Stimulated activated CD4-positive, alpha-beta T cell treated with anti-CD3 and anti-CD28 coated beads, Interleukin-15, amount 100 ng/mL, for 24 hours (primary cell): ENCODE results near the gene NFATC2.

Experiments used
- DNase-seq: peaks from one replicate; pipeline ENCODE4 v3.0.0-alpha.2; 2020

The NFATC2 gene

DNA sequence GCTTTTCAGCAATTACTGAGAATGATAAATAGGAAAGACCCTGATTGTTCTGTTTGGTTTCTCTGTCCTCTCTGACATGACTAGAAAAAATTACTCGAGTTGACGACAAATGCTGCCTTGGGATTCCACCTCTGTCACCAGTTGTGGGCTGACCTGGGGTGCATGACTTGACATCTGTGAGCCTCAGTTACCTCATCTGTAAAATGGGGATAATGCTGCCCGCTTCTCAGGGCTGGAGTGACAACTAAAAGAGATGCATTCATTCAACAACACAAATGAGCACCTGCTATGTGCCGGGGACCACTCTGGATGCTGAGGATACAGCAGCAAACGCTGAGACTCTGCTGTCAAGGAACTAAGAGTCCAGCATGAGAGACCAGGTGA is 94.8 kb downstream of the NFATC2 start:
- no peak for DNase-seq

DNA sequence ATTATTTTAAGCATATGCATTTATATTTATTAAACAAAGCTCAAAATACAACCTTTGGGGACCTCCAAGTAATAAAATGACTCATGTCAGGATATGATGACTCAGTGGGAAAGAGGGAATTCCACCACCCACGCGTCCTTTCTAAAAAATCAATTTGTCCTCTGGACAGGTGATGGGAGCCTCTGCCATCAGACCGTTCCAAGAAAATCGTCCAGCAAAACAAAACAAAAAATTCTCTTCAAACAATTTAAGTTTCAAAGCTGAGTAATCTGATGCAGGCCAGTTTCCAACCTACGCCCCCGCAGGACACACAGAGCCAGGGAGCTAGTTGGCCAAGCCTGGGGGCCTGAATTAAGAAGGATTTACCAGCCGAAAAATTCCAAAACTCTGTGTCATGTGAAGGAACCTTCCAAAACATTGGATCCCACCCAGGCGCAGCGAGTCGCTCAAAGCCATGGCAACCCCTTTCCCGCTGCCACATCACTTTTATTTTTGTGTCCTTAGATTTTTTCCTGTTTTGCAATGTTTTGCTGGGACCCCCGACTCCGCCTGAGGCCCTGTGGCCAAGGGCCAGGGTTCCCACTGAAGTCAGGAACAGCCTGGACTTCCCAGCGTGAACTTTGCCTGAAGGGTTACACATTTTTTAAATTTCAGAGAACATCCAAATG is 95.3 kb downstream of the NFATC2 start:
- no peak for DNase-seq

DNA sequence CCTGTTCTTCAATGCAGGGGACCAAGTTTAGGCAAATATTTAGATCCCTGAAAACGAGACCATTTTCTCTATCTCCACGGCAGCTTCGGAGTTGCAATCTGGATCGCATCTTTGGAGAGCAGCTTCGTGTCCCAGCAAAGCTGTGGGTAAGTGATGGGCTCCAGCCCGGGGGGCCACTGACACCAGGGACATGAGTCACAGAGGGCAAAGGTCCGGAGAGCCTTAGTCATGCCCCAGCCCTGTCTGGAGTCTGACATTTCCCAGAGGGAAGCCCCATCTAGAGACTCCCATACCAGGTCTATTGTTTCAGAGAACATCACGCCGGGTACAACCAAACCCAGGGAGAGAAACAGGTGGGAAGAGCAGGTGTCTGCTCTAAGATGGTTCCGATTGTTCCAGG is 95.9 kb downstream of the NFATC2 start:
- DNase-seq: no peak

DNA sequence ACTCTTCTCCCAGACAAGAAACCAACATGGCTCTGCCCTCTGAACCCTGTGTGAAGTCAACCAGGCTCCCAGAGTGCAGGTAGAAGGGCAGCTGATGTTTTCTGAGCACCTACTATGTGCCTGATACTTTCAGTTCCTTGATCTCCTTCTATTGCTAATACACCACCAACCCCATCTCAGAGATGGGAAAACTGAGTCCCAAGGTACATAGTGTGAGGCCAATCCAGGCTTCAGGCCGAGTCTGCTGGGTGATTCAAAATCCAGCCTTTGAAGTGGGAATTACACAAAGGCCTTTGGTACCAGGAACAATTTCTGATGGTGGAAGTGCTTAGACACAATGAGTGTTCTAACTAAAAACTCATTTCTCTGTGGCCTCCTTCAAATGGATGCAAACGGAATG is 96.3 kb downstream of the NFATC2 start:
- no peak for DNase-seq

DNA sequence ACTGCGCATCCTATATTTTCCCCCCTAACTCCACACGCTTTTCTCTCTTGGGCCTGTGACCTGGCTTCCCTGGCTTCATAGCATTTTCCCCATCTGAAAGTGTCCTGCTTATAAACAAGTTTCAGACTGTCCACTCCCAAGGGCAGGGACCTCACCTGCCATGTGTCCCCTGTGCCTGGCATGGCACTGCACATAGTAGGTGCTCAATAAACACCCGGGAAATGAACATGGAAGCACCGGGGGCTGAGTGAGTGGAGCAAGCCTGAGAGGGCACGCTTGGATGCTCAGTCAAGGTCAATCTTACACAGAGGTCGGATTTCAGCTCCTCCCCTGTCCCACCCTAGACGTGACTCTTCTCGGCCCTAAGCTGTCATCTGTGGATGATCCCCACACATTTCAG is 96.9 kb downstream of the NFATC2 start:
- no peak for DNase-seq

DNA sequence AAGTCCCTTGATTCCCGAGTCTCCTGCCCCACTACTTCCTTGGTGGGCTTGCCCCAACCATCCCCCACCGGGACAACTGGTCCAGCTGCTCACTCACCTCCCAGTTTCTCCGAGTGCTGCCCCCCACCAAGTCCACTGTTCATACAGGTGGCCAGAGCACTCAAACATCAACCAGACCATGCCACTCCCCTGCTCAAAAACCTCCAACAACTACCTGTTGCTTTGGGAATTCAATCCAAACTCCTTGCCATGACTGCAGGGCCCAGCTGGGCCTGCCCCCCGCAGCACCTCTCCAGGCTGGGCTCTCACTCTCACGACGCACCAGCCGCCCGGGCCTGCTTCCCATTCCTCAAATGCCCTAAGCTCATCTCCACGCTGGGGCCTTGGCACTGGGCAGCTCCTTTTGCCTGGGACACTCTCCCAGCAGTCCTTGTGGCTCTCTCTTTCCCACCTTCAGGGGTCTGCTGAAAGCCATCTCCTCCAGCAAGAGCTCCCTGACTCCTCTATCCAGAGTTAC is 97.5 kb downstream of the NFATC2 start:
- DNase-seq: no peak

DNA sequence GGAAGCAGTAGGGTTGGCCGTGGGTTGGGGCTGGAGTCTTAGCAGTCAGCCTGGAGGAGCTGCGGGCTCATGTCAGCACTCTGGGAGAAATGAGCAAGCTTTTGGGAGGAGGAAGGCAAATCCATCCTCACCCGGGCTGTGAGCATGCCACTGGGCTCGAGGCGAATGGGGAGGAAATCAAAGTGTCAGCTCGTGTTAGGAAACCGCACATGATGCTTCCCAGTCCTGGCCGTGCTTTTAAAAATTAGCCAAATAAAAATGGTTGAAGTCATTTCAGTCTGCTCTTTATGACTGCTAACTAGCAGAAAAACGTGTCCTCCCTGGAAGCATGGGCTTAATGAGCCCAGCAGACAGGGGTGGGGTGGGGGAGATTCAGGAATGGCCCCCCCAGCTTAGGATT is 98.1 kb downstream of the NFATC2 start:
- no peak for DNase-seq

DNA sequence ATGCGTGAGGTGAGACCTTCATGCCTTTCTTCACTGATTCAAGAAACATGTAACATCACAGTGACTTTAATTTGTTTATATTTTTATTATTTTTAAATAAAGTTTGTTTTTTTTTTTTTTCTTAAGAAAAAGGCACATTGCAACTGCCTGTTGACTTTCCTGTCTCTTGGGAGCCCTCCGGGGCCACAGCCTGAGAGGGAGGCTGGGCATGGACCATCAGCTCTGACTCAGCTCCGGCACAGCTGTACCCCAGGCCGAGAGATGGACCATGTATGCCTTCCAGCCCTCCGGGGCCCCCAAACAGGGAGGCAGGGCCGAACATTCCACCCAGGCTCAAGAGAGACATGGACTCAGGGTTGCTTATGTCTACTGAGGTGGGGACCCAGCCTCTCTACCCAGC is 99.9 kb downstream of the NFATC2 start:
- no peak for DNase-seq

DNA sequence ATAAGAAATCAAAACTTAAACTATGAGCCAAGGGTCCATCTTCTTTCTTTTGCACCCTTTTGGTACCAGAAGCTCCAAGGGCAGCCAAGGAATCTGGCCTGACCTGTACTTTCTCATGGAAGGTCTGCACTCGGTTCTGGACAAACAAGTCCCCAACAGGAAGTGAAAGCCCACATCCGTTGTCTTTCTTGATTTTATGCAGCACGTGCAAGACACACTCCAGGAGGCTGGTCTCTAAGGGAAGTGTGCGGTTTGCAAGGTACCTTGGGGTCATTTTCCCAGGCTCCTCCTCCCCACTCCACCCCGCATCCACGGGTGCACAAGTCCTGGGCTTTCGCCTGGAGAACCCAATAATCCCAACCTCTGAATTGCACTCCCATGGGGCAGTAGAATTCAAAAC is 101.9 kb downstream of the NFATC2 start:
- DNase-seq: no peak

DNA sequence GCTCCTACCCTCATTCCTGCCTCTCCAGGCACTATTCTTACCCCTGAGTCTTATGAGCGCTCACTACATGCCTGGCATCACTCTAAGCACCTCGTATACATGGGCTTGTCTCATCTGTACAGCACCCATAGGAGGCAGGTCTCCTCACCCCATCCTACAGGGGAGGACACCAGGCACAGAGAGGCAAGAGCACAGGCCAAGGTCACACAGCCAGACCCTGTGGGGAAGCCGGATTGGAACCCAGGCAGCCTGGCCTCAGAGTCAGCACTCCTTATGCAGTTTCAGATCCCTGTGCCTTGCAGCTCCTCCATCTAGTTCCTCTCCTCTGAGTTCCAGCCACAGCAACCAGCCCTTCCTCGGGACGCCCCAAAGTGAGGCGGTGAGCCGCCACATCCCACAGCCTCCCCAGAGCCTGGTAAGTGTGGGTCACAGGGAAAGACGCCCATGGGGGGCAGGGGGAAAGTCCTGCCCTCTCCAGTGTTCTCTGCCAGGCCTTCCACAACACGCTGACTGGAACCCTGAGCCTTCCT is 103.3 kb downstream of the NFATC2 start:
- no peak for DNase-seq

DNA sequence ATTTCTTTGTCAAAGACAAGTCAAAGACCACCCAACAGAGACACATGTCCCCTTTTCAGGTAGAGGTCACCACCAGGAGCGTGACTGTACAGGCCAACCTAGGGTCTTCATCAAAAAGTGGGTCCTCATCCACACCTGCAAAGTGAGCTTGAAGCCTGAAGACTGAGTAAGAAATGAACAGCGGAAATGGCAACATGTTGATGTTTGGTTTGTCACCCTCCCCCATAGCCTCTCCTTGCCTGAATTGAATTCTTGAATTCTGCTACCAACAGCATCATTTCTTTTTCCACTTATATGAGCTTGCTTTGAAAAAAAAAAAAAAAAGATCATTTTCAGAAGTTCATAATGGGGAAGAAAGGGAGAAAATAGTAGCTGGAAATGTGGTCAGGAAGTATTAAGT is 104.4 kb downstream of the NFATC2 start:
- DNase-seq: no peak

DNA sequence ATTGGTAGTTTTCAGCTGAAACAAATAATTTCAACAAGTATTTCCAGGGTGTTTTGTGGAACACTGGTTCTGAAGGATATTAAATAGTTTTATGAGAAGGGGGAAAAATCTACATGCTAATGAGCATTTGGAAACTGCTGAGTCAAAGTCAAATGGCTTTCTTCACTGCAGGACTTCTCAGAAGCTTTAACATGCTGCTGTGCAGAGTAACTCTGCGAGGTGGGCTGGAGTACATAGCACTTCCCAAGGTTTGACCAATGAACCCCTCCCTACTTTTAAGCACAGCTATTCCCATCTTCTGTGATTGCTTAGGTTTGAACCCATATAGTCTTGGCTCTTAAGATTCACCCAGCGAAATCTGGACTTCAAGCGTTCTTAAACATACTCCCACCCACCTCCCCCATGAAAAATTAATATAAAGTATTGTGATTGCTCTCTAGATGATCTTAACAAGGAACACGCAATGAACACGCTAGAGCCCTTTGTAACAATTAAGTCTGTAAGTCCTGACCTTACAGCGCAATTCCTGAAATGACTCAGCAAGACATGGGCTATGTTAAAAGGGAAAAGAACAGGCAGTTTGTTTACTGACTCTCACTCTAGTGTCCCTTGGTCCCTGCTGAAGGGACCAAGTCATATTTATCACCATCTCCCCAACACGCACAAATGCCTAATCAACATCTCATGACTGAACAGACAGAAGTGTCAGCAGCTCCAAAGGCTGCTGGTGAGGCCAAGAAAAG is 105.2 kb downstream of the NFATC2 start:
- no peak for DNase-seq

DNA sequence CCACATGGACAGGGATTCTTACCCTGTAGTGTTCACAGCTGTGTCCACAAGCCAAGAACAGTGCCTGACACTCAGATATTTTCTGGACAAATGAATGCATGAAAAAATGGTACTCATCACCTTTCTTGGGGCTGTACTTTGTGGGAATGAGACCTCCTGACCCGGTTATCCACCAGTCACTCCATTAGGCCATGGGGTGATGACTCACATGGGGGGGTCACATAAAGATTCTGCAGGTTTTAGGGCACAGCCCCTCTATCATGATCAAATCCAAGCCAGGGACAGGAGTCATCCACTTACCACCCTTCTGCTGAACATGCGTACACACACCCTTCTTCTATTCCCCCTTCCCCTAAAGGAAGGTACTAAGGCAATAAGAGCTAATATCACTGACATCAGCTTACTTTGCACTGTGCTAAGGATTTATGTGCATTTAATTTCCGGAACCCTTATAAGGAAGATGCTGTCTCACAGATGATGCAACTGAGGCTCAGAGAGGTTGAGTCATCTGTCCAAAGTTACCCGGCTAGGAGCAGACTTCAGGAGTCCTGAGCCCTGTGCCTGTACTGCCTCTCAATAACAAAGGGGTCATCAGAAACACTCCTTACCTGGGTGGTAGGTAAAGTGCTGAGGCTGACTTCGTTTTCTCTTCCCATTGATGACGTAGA is 107.8 kb downstream of the NFATC2 start:
- no peak for DNase-seq

DNA sequence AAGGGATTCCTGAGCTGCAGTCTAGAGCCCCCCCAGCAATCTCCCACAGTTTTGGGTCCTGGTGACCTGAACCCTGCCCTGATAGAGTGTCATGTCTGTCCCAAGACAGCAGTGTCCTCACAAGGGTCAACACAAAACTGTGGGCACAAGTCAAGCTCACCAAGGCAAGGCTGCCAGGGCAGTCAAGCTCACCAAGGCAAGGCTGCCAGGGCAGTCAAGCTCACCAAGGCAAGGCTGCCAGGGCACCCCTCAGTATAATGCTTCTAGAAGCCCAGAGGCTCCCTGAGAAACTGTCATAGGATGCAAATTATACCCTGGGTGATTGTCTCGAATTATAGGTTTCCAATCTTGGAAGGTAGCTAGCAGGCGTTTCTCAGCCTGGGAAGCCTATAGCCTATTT is 108.5 kb downstream of the NFATC2 start:
- no peak for DNase-seq

DNA sequence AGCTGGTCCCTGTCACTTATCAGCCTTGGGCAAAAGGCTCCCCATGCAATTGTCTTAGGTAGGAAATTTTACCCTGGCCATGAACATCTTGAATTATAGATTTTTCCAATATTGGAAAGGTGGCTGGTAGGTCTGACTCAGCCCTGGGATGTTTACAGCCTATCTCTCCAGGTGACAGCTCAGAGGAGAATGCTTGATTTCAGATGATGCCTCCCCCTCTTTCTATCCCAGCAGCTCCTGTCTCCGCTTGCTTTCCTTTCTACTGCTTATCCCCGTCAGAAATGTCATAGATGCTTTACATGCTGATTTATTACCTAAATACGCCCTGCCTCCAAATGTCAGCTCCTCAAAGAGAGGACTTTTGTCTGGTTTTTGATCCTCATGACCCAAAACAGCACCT is 109.6 kb downstream of the NFATC2 start:
- DNase-seq: no peak

DNA sequence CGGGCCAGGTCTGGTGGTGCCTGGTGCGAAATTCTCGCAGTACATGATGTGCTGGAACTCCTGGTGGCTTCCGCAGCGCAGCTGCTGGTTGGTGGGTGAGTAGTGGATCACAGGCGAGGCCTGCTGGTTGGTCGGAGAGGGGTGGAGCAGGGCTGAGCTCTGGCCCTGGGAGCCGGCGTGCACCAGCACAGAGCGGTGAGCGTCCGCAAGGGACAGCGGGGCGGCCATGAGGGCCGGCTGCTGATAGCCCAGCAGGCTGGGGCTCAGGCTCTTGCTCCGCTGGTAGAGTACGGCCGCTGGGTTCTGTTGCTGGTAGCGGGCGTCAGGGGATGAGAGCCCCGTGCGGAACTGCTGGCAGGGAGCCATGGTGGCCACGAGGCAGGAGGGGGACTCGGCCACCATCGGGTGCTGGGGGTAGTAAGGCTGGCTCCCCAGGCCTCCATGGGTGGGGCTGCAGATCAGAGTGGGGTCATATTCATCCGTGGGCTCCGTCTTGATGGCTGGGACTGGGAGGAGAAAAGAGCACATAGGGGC is 110.2 kb downstream of the NFATC2 start:
- no peak for DNase-seq

DNA sequence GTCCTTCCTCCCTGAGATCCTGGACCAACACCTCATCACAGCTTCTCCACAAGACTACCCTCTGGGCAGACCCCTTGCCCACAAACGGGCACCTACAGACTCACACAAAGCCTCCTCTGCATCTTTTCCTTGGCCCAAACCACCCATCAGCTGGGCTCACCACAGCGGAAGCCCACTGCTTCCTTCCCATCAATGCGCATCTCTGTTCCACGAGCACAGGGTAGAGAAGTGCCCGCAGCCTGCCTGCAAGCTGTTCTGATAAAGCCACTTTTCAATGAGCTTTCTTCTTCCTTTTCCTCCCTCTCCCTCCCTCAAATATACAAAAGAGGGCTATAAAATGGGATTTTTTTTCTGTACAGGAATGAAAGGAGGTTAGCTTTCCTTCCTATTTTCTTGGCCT is 111.2 kb downstream of the NFATC2 start:
- DNase-seq: no peak

DNA sequence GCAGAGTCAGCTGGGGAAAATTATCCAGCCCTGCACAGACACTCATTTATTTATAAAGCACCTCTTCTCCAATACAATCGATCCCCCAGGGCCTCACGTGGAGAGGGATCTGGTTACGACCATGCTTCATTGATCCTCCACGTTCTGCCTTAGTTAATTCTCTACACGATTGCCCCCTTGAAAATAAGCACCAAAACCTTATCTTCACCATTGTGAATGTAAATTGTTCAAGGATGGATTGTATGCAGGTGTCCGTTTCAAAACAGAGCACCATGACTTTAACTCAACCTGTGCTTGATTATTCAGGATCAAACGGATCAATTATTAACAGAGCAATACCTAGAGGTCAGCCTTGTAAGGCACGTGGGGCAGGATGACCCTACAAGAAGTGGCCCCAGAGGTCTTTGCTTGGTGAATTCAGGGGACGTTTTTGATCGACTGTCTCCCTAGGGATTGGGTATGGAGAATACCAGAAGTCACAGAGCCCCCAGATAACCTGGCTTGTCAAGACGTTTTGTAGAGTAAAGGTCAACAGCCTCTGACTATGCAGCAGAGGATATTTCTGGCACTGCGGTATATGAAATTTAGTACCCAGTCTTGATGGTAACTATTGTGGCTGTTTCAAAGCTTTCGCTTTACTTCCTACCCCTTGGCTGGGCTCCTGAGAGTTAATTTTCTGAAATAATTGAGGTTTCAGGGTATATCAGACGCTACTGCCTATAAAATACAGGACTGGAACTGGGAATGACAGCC is 112.1 kb downstream of the NFATC2 start:
- DNase-seq: no peak

DNA sequence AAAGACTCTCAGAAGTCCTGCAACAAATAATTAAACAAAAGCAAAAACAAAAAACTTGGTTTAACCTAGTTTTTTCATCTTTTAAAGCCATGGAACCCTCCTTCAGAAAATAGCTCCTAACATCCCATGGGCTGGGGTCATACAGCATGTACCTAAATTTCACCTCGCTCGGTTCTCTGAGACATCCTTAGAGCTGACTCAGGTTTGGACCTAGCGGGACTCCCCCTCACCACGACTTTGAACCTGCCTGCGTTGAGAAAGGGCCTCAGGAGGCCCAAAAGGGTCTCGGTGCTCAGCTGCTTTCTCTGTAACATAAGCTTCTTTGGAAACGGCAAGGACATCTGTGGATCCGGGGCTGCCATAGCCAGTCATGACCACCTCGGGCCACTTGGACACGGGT is 112.8 kb downstream of the NFATC2 start:
- DNase-seq: no peak

DNA sequence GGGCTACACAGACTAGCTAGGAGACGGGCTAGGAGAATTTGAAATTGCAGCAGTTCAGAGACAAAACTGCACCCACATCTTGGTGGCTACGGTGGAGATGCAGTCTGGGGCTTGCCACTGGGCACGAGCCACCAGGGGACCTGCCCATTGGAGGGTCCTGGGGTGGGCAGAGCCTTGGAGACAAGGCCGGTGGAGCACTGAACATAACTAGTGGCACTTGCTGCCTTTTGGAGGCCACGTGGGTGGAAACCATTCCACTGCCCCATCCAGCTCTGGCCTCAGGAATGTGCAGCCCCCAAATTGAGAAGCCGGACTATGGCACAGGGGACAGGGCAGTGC is 113.4 kb downstream of the NFATC2 start:
- DNase-seq: no peak

DNA sequence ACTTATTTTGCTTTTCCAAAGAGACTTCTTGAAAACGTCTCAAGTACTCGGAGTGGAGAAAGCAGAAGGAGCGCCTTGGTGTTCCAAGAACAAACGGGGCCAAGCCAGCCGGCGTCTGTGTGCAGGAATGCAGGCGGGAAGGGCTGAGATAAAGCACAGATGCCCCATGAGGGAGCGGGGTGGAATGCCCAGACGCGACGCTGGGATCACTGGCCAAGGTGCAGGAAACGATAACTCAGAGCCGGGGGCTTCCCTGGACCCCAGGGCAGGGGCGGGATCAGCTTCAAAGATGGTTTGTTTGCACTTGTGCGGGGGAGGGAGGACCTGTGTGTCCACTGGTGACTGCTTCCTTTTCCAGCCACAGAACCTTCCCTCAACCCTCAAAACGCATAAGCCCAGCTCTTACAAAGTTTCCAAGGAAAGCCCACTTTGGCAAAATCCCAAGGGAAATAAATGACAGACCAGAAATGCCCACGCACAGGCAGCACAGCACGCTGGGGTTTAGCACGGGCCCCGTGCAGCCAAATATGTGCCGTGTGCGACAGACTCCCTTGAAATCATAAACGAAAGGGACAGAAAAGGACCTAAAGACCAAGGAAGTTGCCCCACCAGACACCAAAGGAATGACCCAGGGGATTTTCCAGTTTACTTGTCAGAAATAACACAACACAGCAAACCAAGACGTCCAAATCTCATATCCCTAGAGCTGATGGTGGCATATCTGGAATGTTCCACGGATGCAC is 113.9 kb downstream of the NFATC2 start:
- DNase-seq: no peak

DNA sequence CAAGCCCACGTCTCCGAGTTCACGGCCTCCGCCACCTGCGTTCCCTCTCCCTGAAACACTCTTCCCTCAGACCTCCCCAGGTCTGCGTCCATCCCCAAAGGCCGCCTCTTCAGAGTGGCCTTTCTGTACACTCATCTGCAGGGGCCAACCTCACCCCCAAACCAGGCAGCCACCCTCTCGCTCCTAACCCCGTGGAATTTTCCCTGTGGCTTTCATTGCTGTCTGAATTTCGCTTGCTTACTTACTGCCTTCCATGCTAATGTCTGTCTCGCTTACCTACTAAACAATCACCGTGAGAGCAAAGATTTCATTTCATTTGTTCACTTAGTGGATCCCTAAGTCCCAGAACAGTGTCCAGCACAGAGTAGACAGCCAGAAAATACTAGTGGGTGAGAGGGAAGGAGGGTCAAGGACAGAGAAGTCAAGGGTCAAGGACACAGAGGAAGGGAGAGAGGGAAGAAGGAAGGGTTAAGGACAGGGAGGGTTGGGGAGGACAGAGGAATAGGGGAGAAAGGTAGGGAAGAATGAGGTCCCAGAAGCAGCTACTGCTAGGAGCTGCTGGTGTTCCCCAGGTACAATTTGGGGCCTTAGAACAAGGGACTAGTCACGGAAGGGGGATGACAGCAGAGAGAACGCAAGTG is 114.7 kb downstream of the NFATC2 start:
- no peak for DNase-seq
